Stimulated activated CD4-positive, alpha-beta T cell treated with anti-CD3 and anti-CD28 coated beads, Interleukin-4, amount 100 ng/mL, for 48 hours (primary cell): ENCODE results near the gene TRAF2.

Source experiments
- DNase-seq, 2 donors: peaks; one replicate each; pipeline ENCODE4 v3.0.0-alpha.2; 2020; ENCODE audit warnings: low read depth in 2 of 2

TRAF2 gene

DNA sequence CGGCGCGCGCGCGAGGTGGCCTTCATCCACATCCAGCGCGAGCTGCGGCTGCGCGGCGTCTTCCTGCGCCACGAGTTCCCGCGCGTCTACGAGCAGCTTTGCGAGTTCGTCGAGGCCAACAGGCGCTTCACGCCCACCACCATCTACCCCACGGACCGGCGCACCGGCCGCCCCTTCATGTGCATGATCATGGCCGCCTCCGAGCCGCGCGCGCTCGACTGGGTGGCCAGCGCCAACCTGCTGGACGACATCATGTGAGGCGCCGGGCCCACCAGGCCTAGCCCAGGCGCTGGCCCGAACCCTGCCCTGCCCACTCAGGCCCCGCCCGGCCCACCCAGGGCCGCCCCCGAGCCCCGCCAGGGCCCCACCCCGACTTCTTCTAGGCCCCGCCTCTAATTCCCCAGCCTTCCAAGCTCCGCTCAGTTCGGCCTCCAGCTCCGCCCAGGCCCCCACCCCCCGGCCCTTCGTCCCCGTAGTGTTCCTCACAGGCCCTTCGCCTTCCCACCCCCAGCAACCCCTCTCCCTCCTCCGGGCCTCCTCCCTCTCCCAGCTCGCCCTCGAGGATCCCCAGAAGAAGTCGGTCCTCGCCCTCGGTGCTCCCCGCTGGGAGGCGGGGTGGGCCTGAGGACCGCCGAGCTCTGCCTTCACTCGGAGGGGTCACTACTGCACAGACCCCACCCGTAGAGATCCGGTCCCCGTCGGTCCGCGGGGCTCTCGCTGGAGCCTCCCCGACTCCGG is 39.1 kb upstream of the TRAF2 start:
- DNase-seq, result no peak

DNA sequence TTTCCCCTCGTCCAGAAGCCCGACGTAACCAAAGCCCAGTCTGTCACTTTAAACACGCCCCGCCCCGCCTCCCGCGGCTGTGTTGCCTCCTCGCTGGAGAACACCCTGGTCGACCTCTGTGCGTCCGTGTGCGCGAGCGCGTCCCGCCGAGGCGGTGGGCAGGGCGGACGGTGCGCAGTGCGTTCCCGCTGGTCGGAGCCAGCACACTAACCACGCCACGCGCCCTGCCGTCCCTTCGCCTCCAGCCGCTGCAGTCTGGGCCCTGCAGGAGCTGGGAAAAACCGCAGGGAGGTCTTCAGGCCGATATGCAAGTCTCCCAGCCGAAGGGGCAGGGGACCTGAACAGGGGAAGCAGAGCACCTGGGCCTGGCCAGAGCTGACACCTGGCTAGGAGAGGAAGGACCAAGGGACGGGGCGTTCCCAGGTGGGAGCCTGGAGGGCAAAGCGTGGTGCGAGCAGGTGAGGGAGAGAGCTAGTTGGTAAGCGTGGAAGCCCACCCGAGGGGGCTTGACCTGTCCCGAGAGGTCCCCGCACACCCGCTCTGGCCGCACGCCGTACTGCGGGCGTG is 38.4 kb upstream of the TRAF2 start:
- DNase-seq, result peak; percentile 80 to 87

DNA sequence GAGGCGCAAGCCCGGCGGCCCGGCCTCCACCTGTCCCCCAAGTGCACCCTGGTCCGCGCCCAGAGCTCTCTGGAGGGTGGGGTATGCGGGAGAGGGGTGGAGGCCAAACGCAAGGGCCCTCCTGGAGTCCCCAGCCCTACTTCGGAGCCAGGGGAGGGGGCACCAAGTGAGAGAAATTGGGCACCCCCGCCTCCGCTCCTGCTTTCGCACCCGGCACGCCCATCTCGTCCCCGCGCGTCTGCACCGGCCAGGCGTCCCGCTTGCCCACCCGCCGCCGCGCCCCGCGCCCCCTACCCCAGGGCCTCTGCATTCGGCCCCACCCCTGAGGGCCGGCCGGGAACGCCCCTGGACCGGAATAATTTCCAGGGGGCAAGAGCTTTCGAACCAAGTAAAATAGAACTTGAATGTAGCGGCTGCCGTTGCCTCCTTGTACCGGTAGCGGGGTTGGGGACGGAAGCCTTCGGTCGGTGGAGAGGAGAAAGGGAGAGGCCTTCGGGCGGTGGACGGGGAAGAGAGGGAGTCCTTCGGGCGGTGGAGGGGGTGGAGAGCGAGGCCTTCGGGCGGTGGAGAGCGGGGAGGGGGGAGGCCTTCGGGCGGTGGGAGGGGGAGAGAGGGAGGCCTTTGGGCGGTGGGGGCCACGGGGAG is 37.8 kb upstream of the TRAF2 start:
- no peak for DNase-seq

DNA sequence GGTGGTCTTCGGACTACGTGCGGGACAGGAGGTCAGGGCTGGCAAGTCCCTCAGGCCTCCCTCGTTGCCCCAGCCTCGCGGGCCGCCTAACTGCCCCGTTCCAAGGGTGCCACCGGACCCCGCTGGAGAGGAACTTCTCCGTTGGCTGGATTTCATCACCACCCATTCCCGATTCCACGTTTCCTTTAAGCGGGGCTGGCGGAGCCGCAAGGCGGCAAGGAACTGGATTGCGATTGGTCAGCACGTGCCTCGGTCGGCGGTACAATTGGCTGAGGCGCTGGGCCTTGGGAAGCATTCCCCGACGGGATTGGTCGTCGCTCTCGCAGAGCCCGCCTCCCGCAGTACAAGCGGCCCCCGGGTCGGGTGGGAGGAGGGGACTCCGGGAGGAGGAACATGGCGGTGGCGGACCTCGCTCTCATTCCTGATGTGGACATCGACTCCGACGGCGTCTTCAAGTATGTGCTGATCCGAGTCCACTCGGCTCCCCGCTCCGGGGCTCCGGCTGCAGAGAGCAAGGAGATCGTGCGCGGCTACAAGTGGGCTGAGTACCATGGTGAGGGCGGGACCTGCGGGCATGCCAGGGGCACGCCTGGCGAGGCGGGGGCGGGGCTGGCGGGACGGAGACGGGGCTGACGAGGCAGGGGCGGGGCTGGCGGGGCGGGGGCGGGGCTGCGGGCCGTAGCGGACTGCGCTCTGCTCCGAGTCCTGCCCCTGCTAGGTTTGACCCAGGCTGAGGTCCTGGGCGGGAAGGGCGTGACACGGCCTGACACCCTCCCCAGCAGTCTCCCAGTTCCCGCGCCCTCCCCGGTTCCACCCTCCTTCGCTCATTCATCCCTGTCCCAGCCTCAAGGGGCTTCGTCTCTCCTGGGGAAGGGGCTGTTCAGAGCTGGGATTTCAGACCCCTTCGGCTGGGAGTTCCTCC is 37.0 kb upstream of the TRAF2 start, which contains the start of gene PHPT1:
TSS of gene PHPT1 (plus strand) at position 372 of the 922 bp plus-strand sequence. CDS start at position 394, 22 bp downstream.
- peak; percentile 94 to 97 for DNase-seq

DNA sequence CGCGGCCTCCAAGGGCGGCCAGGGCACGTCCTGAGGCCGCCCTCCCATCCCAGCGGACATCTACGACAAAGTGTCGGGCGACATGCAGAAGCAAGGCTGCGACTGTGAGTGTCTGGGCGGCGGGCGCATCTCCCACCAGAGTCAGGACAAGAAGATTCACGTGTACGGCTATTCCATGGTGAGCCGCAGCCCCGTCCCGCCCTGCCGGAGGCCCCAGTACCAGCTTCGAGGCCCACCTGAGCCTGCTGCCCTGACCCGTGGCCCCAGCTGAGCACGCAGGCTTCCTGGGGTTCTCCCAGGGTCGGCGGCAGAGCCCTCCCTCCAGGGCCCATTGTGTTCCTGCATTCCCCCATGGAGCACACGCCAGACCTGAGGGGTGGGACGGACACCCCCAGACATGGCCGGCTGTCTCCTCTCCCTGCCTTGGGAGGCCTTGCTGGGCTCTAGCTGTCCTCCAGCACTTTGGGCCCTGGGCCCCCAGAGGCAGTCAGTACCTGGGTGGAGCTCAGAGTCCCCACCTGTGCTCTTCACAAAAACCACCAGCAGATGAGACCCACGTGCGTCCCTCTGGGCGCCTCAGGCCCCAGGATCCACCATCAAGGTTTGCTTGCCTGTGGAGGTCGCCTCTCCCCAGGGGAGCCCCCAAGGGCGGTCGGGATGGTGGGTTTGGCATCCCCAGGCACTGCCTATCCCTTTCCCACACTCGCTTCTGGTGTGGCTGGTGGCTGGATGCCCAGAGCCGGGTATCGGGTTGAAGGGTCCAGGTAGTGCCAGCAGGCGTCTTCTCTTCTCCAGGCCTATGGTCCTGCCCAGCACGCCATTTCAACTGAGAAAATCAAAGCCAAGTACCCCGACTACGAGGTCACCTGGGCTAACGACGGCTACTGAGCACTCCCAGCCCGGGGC is 36.1 kb upstream of the TRAF2 start:
- no peak for DNase-seq

DNA sequence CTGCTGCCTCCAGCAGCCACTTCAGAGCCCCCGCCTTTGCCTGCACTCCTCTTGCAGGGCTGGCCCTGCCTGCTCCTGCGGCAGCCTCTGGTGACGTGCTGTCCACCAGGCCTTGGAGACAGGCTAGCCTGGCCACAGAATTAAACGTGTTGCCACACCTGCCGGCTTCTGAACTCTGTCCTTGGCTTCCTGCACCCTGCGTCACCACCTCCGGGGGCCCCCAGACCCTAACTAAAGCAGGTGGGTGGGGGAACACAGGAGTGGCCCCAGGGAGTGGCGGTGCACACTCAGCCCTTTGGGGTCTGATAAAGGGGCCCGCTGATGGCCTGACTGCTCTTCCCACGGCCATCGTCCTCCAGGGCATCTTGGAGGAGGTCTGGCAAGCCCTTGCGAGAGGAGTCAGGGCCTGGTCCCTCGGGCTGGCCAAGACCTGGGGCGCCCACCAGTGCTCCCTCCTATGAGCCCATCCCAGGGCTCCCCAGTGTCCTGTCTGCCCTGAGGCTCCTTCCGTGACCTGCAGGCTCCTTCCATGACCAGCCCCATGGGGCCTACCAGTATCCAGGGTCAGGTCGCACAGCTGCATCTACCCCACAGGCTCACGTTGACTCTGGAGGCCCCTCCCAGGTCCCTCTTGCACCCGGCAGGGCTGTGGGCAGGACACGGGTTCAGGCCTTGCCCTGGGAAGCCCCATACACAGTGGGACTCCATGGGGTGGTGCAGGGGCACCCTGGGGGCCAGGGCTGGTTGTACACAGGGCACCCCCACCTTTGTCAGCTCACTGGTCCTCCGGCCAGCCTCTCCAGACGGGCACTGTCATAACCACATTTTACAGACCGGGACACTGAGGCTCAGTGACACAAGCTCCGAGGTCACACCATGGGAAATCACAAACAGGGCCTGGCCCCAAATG is 35.2 kb upstream of the TRAF2 start:
- no peak for DNase-seq

DNA sequence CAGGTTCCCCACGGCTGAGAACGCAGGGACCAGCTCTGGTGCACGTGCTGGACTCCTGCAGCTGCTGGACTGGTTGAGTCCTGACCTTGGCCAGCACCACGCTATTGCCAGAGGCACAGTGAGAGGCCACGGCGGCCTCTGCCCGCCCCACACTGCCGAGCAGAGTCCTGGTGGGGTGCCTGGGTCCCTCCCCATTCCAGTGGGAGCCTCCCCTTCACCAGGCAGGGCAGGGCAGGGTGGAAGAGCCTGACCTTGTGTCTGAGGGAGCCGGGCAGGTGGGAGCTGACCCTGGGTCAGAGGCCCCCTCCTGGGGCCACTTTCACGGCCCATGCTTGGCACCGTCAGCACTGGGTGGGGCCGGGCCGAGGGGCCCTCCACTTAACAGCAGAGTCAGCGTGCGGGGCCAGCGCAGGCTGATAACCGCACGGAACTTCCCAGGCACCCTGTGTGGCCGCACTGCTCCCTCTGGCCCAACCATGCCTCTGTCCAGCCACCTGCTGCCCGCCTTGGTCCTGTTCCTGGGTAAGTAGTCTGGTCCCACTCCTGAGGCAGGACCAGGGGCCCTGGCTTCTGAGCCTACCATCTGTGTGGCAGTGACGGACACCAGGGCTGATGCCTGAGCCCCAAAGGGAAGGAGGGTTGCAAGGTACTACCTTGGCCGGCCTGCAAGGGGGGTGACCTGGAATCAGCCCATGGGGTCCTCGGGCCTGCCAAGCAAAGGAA is 34.2 kb upstream of the TRAF2 start, which contains the start of gene MAMDC4:
TSS of gene MAMDC4 (plus strand) at position 406 of the 723 bp plus-strand sequence. CDS start at position 477, 71 bp downstream.
- DNase-seq, result no peak

DNA sequence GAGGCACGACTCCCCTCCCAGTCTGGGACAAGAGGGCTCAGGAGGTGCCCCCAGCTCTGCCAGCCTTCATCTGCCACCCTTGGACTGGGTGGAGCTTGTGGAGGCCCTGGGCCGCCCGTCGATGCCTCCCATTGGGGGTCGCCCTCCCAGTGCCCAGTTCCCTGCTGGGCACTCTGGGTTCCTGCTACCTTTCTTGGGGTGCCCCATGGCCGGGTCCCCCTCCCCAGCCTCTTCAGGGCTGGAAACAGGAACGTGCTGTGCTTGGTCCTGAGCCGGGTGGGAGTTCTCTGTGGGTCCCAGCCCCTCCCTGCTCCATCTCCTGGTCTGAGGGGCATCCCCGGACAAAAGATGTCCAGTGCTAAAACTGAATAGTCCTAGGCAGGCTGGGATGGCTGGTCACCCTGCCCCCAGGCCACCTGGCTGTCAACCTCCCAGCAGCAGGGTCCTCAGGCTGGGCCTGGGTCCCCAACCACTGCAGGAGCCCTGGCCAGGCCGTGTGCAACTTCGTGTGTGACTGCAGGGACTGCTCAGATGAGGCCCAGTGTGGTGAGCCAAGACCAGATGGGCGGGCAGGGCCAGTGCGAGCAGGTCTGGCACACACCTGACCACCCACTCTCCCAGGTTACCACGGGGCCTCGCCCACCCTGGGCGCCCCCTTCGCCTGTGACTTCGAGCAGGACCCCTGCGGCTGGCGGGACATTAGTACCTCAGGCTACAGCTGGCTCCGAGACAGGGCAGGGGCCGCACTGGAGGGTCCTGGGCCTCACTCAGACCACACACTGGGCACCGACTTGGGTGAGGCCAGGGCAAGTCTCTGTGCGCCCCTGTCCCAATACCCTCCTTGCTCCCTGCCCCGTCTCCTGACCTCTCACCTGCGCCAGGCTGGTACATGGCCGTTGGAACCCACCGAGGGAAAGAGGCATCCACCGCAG is 33.4 kb upstream of the TRAF2 start:
- DNase-seq, result no peak

DNA sequence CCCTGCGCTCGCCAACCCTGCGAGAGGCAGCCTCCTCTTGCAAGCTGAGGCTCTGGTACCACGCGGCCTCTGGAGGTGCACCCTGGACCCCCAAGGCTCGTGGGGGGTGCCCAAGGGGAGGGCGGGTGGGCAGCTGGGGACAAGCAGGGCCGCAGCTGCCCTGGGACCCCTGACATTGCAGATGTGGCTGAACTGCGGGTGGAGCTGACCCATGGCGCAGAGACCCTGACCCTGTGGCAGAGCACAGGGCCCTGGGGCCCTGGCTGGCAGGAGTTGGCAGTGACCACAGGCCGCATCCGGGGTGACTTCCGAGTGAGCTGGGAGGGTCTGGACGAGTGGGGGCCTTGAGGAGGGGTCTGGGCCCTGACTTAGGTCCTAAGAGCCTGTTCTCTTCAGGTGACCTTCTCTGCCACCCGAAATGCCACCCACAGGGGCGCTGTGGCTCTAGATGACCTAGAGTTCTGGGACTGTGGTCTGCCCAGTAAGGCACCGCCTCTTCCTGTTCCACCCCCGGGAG is 32.7 kb upstream of the TRAF2 start:
- no peak for DNase-seq

DNA sequence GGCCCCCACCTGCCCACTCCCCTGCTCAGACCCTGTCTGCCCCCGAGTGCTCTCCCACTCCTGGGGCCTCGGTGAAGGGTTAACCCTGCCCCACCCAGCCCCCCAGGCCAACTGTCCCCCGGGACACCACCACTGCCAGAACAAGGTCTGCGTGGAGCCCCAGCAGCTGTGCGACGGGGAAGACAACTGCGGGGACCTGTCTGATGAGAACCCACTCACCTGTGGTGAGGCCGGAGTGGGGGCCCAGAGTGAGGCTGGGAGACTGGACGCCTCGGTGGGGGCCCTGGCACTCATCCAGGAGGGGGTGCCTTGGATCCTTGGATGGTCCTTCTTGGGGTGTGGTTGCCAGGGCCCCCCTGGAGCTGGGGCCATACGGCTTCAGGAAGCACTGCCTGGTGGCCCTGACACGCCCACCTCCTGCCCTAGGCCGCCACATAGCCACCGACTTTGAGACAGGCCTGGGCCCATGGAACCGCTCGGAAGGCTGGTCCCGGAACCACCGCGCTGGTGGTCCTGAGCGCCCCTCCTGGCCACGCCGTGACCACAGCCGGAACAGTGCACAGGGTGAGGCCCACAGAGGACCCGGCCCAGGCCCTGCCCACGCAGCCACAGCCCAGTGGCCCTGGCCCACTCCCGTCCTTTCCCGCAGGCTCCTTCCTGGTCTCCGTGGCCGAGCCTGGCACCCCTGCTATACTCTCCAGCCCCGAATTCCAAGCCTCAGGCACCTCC is 32.0 kb upstream of the TRAF2 start:
- no peak for DNase-seq

DNA sequence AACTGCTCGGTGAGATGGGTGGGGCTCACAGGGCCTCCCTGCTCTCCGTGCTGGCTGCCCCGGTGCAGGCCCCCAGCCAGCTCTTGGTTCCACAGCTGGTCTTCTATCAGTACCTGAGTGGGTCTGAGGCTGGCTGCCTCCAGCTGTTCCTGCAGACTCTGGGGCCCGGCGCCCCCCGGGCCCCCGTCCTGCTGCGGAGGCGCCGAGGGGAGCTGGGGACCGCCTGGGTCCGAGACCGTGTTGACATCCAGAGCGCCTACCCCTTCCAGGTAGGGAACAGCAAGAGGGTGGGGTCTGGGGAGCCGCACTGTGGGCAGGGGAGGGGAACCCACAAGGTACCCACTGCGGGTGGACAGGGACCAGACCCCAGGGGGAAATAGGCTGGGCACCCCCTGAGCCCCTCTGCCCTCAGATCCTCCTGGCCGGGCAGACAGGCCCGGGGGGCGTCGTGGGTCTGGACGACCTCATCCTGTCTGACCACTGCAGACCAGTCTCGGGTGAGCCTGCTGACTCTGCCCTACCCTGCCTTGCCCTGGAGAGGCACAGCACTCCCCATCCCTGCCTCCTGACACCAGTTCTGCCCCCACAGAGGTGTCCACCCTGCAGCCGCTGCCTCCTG is 31.4 kb upstream of the TRAF2 start:
- DNase-seq, result no peak

DNA sequence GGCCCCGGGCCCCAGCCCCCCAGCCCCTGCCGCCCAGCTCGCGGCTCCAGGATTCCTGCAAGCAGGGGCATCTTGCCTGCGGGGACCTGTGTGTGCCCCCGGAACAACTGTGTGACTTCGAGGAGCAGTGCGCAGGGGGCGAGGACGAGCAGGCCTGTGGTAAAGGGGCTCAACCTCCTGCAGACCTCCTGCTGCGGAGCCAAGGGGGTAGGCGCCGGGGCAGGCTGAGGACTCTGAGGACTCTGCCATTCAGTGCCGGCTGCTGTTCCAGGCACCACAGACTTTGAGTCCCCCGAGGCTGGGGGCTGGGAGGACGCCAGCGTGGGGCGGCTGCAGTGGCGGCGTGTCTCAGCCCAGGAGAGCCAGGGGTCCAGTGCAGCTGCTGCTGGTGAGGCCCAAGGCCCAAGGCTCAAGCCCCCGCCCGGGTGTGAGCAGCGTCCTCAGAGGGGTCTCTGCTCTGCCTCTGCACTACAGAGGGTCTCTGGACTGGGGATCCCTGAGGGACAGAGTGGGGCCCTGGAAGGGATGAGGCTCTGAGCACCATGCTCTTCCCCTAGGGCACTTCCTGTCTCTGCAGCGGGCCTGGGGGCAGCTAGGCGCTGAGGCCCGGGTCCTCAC is 30.7 kb upstream of the TRAF2 start:
- DNase-seq, result no peak

DNA sequence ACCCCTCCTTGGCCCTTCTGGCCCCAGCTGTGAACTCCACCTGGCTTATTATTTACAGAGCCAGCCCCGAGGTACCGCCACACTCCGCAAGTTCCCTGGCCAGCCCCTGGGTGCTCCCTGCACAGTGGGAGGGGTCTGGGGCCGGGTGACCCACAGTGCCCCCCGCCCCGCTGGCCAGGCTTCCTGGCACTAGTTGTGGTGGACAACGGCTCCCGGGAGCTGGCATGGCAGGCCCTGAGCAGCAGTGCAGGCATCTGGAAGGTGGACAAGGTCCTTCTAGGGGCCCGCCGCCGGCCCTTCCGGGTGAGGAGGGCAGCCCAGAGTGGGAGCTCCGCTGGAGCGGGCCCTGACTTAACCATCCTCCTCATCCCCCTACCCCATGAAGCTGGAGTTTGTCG is 30.2 kb upstream of the TRAF2 start:
- DNase-seq, result no peak

DNA sequence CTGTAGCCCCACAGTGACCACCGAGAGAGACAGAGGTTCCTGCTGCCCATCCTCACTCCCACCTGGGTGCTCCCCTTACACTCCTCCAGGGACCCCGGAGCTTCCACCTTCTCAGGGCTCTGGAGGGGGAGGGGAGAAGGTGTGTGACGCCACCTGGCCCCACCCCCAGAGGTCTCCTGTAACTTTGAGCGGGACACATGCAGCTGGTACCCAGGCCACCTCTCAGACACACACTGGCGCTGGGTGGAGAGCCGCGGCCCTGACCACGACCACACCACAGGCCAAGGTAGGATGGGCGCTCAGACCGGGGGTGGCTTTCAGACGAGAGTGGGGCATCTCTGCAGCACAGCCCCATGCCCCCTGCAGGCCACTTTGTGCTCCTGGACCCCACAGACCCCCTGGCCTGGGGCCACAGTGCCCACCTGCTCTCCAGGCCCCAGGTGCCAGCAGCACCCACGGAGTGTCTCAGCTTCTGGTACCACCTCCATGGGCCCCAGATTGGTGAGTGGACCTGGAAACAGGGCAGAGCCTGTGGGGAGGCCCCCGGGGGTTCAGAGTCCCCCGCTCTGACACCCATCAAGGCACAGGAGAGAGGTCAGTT is 29.7 kb upstream of the TRAF2 start:
- DNase-seq, result no peak

DNA sequence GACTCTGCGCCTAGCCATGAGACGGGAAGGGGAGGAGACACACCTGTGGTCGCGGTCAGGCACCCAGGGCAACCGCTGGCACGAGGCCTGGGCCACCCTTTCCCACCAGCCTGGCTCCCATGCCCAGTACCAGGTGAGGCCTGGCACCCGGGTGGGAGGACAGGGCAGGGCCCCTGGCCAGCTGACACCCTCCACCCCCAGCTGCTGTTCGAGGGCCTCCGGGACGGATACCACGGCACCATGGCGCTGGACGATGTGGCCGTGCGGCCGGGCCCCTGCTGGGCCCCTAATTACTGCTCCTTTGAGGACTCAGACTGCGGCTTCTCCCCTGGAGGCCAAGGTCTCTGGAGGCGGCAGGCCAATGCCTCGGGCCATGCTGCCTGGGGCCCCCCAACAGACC is 29.1 kb upstream of the TRAF2 start:
- DNase-seq, result no peak
